LNCAP (cell line): ENCODE data around the gene TEX9.

ENCODE experiments used
- TF ChIP-seq, protein P1 (sequence below): fragments of 450-650 bp; IDR thresholded peaks from 2 replicates; pipeline ENCODE4 v1.5.1; 2017; ENCODE audit warnings: mild to moderate bottlenecking

The TEX9 gene

DNA sequence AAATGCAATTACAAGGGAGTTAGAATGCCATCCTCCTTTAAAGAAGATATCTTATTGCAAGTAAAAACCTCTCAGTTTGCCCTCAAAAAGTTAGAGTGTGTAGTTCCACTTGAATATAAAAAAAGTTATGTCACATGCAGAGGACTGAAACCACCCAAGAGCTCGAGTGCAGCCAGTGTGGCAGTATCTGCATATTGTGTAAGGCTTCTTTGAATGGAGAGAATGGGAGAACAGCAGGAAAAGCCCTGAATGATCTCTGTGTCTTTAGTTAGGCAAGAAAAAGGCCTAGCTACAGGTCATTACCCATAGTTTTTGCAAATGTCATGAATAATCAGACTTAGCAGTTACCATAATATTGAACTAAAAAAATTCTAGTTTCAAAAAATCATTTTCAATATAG, 13.9 kb upstream of the TEX9 start:
- TF ChIP-seq, protein P1, sequence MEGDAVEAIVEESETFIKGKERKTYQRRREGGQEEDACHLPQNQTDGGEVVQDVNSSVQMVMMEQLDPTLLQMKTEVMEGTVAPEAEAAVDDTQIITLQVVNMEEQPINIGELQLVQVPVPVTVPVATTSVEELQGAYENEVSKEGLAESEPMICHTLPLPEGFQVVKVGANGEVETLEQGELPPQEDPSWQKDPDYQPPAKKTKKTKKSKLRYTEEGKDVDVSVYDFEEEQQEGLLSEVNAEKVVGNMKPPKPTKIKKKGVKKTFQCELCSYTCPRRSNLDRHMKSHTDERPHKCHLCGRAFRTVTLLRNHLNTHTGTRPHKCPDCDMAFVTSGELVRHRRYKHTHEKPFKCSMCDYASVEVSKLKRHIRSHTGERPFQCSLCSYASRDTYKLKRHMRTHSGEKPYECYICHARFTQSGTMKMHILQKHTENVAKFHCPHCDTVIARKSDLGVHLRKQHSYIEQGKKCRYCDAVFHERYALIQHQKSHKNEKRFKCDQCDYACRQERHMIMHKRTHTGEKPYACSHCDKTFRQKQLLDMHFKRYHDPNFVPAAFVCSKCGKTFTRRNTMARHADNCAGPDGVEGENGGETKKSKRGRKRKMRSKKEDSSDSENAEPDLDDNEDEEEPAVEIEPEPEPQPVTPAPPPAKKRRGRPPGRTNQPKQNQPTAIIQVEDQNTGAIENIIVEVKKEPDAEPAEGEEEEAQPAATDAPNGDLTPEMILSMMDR: no peak

GRCh38 chr15:56351957-56352506, 13.2 kb upstream of the TEX9 start:
- TF ChIP-seq, protein P1: no peak

- TF ChIP-seq, protein P1: no peak
Measured at GRCh38 chr15:56353119-56353518, 12.1 kb upstream of the TEX9 start.

DNA sequence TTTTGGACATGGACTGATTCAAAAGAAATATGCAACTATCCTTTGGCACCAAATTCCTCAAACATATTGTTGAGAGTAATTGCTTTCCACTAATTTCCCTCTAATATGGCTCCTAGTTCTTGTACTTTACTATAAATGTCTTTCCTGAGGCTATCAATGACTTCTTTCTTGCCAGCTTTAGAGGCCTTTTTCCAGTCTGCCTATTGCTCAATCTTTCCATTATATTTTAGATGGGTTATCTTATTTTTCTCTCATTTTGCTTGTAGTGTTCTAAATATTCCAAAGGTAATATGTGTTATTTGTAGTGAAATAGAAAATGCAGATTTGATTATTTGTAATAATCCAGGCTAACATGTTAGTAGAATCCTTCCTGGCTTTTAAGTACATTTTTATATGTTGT, 11.5 kb upstream of the TEX9 start:
- TF ChIP-seq, protein P1: no peak

GRCh38 chr15:56356616-56357015, 8.6 kb upstream of the TEX9 start:
- TF ChIP-seq, protein P1: no peak

DNA sequence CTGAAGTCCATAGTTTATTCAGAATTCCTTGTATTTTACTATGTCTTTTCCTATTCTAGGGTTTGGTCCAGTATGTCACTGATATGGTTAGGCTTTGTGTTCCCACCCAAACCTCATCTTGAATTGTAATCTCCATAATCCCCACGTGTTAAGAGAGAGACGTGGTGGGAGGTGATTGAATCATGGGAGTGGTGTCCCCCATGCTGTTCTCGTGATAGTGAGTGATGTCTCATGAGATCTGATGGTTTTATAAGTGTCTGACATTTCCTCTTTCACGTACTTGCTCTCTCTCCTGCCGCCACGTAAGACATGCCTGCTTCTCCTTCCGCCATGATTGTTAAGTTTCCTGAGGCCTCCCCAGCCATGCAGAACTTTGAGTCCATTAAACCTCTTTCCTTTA, 6.6 kb upstream of the TEX9 start:
- TF ChIP-seq, protein P1: no peak

DNA sequence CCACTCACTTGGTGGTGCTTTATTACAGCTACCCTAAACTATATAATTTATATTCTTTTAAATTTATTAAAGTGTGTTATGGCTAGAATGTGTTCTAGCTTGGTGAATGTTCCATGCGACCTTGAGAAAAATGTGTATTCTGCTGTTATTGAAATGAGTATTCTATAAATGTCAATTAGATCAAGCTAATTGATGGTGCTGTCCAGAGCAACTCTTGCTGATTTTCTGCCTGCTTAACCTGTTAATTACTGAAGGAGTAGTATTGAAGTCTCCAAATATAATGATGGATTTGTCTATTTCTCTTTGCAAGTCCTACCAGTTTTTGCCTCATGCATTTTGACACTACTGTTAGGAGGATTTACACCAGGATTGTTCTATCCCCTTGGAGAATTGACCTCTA, 3.2 kb upstream of the TEX9 start:
- TF ChIP-seq, protein P1: no peak

DNA sequence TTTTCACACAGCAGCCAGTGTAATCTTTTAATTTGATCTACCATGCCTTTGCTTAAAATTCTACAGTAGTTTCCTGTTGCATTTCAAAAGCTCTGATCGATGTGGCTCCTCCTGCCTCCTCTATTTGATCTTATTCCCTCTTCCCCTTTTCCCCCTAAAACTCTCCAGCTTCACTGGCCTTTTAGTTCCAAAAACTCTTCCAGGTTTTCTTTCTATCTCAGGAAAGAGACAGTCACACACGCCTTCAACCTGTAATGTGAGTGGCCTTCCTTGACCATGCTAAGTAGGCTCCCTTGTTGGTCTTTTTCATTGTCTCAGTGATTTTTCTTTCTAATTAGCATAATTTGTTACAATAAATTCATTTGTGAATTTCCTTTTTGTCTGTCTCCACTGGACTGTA, 985 bp downstream of the TEX9 start:
- TF ChIP-seq, protein P1: no peak
